Panc1 (cell line): ENCODE measurements around the gene ERVFRD-1. TPM values are rescaled to one million over a fixed set of nuclear protein-coding genes. Genes with fewer than 3 reads are reported as not detected.

ENCODE experiments used
- ATAC-seq: fragments of 200-7000 bp; cut with Tn5 transposase; 2 replicates; pipeline ENCODE4 v1.9.1; 2020; ENCODE audit warnings: mild to moderate bottlenecking, moderate library complexity
- BruUV-seq: library from RNA; stranded (reverse); fragments of 400-500 nt; replicated peaks from 2 replicates; lab custom pipeline; 2021; lab: Mats Ljungman, UMichigan
- CTCF ChIA-PET: fragments of 300-600 bp; sonication (Branson Sonifier 250); formaldehyde crosslinking; loops from one replicate; lab custom pipeline; 2022; ENCODE audit warnings: antibody characterized with exemption; lab: Charles Lee
- POLR2A ChIA-PET: fragments of 300-600 bp; sonication (Branson Sonifier 250); formaldehyde crosslinking; loops from one replicate; lab custom pipeline; 2022; ENCODE audit warnings: antibody characterized with exemption; lab: Charles Lee
- DNase-seq: peaks from one replicate; pipeline ENCODE4 v3.0.0-alpha.2; 2010; ENCODE audit warnings: low read depth, low spot score
- H3K27ac ChIP-seq: 2 replicates; pipeline ENCODE4 v1.5.1; 2011; ENCODE audit warnings: mild to moderate bottlenecking, low read length, inconsistent platforms
- H3K27me3 ChIP-seq: fragments of 200-500 bp; sonication (Bioruptor generic); 2 replicates; pipeline ENCODE4 v1.6.0; 2014; ENCODE audit warnings: low read length, inconsistent platforms; ENCODE audit not compliant: control insufficient read depth, insufficient read depth
- H3K36me3 ChIP-seq: fragments of 200-500 bp; sonication (Bioruptor generic); 2 replicates; pipeline ENCODE4 v1.5.1; 2014; ENCODE audit warnings: inconsistent platforms, mild to moderate bottlenecking, low read length, moderate library complexity; ENCODE audit not compliant: control insufficient read depth, insufficient read depth
- H3K4me1 ChIP-seq: 2 replicates; pipeline ENCODE4 v1.5.1; 2011; ENCODE audit warnings: inconsistent platforms, mild to moderate bottlenecking, low read length, moderate library complexity; ENCODE audit not compliant: control insufficient read depth, insufficient read depth
- H3K4me3 ChIP-seq, 2 experiments: 2 replicates each; pipeline ENCODE4 v1.5.1; 2011 to 2012; ENCODE audit warnings: low read depth in 2 of 2, low read length in 2 of 2, mild to moderate bottlenecking in 2 of 2, inconsistent platforms in 1 of 2, moderate library complexity in 1 of 2
- H3K9me3 ChIP-seq: fragments of 200-500 bp; sonication (Bioruptor generic); 2 replicates; pipeline ENCODE4 v1.5.1; 2014; ENCODE audit warnings: low read depth, mild to moderate bottlenecking, inconsistent platforms, low read length, moderate library complexity; ENCODE audit not compliant: control insufficient read depth, insufficient read depth
- CTCF ChIP-seq: fragments of 450-650 bp; IDR thresholded peaks from 2 replicates; pipeline ENCODE4 v1.5.1; 2017; ENCODE audit warnings: mild to moderate bottlenecking
- POLR2AphosphoS5 ChIP-seq: IDR thresholded peaks from 2 replicates; pipeline ENCODE4 v1.6.1; 2012; ENCODE audit warnings: mild to moderate bottlenecking, low read depth, low read length, moderate library complexity
- REST ChIP-seq, 2 experiments: IDR thresholded peaks; 2 replicates each; pipeline ENCODE4 v1.6.1; 2011 to 2012; ENCODE audit warnings: low read depth in 2 of 2, control low read depth in 1 of 2, low read length in 1 of 2, mild to moderate bottlenecking in 1 of 2, moderate library complexity in 1 of 2; ENCODE audit not compliant: insufficient read depth in 1 of 2
- SIN3A ChIP-seq: IDR thresholded peaks from 2 replicates; pipeline ENCODE4 v1.6.1; 2012; ENCODE audit warnings: low read depth, mild to moderate bottlenecking, low read length, moderate library complexity, borderline replicate concordance; ENCODE audit not compliant: insufficient read depth
- TCF7L2 ChIP-seq: IDR thresholded peaks from 2 replicates; pipeline ENCODE4 v1.6.1; 2011; ENCODE audit warnings: mild to moderate bottlenecking, low read depth, low read length, inconsistent platforms
- in situ Hi-C: cut with HindIII; loops from 2 replicates; pipeline ENCODE4 v1.10.0; 2016; ENCODE audit warnings: low sequenced_read_pairs, low pct_unique_long_range_greater_than_20kb
- intact Hi-C: fragments of 100-400 bp; cut with micrococcal nuclease; formaldehyde crosslinking; loops from one replicate; pipeline ENCODE4 v1.10.0; 2022; ENCODE audit not compliant: unreplicated experiment
- total RNA-seq: library from RNA; stranded (reverse); gene quantifications from one replicate; pipeline ENCODE4 v1.2.1, GENCODE V29; 2021; ENCODE audit not compliant: unreplicated experiment

ERVFRD-1 gene
- total RNA-seq, 1 experiment from 2014 or later = not detected

- no peaks in the 10 kb centered on the region for H3K9me3 ChIP-seq
Observed at GRCh38 chr6:11129908-11130565, 18.5 kb upstream of the ERVFRD-1 start.

GRCh38 chr6:11128608-11129007 is 17.1 kb upstream of the ERVFRD-1 start:
- no peak overlapping the region for H3K4me3 ChIP-seq
- BruUV-seq = no TSS peak
- ChIA-PET POLR2A (no interaction called here), CTCF (no interaction called here)
- no peaks in the 10 kb centered on the region for H3K36me3 ChIP-seq
- no peaks in the 10 kb centered on the region for H3K4me1 ChIP-seq
- TF ChIP-seq REST (IDR thresholded peaks at IDR 0.05; ENCODE audit: insufficient read depth in 1 of 2, low read depth in 2 of 2, low read length in 1 of 2) (no peak), POLR2AphosphoS5 (no peak), CTCF (no peak), TCF7L2 (no peak), SIN3A (no peak)
- ATAC-seq = no peak
- DNase-seq = no peak
- intact Hi-C loops (no loop called here), in situ Hi-C loops (no loop called here)
- H3K27ac ChIP-seq = no peak overlapping the region
- no peaks in the 10 kb centered on the region for H3K9me3 ChIP-seq
- no peaks in the 10 kb centered on the region for H3K27me3 ChIP-seq

More at GRCh38 chr6:11129908-11130565, 18.5 kb upstream of the ERVFRD-1 start:
- H3K27ac ChIP-seq = no peak overlapping the region
- no peak for TF ChIP-seq CTCF
- no peak for TF ChIP-seq REST (IDR thresholded peaks at IDR 0.05; ENCODE audit: insufficient read depth in 1 of 2, low read depth in 2 of 2, low read length in 1 of 2)
- TF ChIP-seq TCF7L2 = no peak
- no peak for TF ChIP-seq POLR2AphosphoS5
- no peak for TF ChIP-seq SIN3A
- DNase-seq (no peak), ATAC-seq (no peak)
- POLR2A ChIA-PET = interaction anchor here (0.6 kb wide), 1 partner anchor 84 kb away, joined by 9 read pairs; no protein-coding TSS in a partner anchor
- no peak overlapping the region for H3K4me3 ChIP-seq
- intact Hi-C loops = loop anchor here (5.0 kb wide), 1 partner anchor 178 kb away; no protein-coding TSS in a partner anchor
- no peaks in the 10 kb centered on the region for H3K4me1 ChIP-seq
- BruUV-seq = no TSS peak
- H3K36me3 ChIP-seq = no peaks in the 10 kb centered on the region
- in situ Hi-C loops = no loop called here
- CTCF ChIA-PET = interaction anchor here (0.6 kb wide), 1 partner anchor 328 kb away, joined by 3 read pairs; no protein-coding TSS in a partner anchor
- H3K27me3 ChIP-seq = no peaks in the 10 kb centered on the region
